ENCODE measurements around the gene CABLES2.

The CABLES2 gene

DNA sequence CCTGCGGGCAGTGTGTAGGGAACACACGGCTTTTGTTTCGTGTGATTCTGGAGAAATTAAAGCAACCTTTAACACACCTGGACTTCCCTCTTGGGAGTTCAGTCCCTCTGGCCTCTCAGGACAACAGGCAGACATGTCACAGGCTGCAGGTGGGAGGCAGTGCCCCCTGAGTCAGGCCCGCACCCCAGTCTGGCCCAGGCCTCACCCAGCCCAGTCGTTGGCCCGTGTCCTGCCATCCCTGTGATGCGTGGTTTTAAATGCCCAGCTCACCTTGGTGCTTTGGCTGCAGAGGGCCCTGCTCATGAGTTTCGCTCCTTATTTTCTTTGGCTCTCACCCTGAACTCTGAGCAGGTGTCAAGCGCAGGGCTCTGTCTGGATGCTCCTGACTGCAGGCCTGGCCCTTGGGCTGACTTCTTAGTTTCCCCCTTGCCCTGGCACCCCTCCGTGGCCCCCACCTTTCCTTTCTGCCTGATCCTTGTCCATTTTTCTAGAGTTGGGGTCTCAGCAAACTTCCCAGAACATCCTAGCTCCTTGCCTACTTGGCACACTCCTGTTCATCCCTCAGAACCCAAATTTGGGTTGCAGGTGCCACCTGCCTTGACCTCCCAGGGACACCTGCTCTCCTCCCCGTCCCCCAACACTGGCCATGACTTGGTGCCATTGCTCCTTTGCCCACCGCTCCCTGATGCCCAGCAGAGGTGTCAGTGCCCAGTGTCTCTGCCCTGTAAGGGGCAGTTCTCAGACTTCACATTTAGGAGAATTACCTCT is 2.2 kb upstream of the CABLES2 start:
- Histone ChIP-seq H3K27me3 (replicated peaks) (no peaks in the 10 kb centered on the region), H3K4me3 (ENCODE audit: low read depth, low read length) (no peak overlapping the region), H3K27ac (no peak overlapping the region), H3K36me3 (replicated peaks) (no peaks in the 10 kb centered on the region)
- TF ChIP-seq, protein P1, sequence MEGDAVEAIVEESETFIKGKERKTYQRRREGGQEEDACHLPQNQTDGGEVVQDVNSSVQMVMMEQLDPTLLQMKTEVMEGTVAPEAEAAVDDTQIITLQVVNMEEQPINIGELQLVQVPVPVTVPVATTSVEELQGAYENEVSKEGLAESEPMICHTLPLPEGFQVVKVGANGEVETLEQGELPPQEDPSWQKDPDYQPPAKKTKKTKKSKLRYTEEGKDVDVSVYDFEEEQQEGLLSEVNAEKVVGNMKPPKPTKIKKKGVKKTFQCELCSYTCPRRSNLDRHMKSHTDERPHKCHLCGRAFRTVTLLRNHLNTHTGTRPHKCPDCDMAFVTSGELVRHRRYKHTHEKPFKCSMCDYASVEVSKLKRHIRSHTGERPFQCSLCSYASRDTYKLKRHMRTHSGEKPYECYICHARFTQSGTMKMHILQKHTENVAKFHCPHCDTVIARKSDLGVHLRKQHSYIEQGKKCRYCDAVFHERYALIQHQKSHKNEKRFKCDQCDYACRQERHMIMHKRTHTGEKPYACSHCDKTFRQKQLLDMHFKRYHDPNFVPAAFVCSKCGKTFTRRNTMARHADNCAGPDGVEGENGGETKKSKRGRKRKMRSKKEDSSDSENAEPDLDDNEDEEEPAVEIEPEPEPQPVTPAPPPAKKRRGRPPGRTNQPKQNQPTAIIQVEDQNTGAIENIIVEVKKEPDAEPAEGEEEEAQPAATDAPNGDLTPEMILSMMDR (IDR thresholded peaks at IDR 0.05; ENCODE audit: low read depth, low read length, missing control alignments), result no peak
- DNase-seq, result no peak
- in situ Hi-C loops (cut with HindIII; ENCODE audit: low pct_ligation_motif_present, low sequenced_read_pairs), result no loop called here

DNA sequence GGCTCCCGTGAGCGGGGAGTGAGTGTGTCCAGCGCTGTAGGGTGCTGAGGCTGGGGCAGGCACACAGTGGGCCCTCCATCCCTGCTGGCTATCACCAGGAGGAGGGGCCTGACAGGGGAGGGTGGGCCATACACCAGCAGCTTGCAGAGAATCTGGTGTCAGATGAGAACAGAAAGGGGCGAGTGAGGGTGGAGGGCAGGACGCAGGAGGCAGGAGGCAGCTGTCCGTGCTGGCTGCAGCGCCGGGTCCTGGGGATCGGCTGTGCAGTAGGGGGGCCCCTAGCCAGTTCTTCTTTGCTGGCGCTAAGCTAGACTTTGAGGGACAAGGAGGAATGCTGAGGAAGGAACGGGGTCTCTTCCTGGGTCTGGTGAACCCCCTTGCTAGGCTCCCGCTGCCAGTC is 1.6 kb upstream of the CABLES2 start:
- in situ Hi-C loops (cut with HindIII; ENCODE audit: low pct_ligation_motif_present, low sequenced_read_pairs), result no loop called here
- H3K36me3 ChIP-seq (replicated peaks), result no peaks in the 10 kb centered on the region
- H3K27ac ChIP-seq, result no peak overlapping the region
- H3K4me3 ChIP-seq (ENCODE audit: low read depth, low read length), result no peak overlapping the region
- no peaks in the 10 kb centered on the region for H3K27me3 ChIP-seq (replicated peaks)
- TF ChIP-seq, protein P1 (IDR thresholded peaks at IDR 0.05; ENCODE audit: low read depth, low read length, missing control alignments), result no peak
- DNase-seq, result no peak

DNA sequence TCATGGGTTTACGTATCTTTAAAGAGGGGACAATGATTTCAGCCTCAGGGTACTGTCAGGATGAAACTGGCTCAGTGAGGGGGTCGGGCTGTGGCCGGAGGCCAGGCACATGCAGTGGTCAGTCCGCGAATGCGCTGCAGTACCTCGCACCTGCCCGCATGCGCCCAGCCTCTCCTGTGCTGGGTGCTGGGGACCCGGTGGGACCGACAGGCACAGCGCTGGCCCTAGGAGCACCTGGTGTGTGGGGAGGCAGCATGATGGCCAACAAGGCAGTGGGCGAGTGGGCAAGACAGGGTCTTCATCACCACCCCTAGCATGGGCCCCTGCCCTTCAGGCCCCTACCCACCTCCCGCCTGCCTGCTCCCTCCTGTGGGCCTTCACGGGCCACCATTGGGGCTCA is 970 bp upstream of the CABLES2 start:
- in situ Hi-C loops (cut with HindIII; ENCODE audit: low pct_ligation_motif_present, low sequenced_read_pairs), result no loop called here
- Histone ChIP-seq H3K36me3 (replicated peaks) (no peaks in the 10 kb centered on the region), H3K27ac (no peak overlapping the region)

DNA sequence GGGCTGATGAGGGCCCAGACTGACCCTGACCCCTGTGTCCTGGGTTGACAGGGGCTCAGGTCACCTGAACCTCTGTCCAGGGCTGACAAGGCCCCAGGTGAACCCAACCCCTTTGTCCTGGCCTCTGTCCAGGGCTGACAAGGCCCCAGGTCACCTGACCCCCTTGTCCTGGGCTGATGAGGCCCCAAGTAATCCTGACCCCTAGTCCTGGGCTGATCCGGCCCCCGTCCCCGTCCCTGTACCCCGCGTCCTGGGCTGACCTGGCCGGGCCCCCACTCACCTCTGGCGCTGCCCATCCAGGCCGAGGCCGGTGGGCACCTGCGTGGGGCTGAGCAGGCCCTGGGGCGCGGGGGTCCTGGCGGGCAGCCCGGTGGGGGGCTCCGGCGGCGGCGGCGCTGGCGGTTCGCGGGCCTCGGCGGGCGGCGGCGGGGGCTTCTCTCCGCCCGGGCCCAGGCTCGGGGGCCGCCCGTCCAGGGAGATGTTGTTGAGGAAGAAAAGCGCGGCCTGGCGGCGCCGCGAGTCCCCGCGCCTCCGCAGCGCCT is 379 bp downstream of the CABLES2 start:
- Histone ChIP-seq H3K36me3 (replicated peaks) (no peaks in the 10 kb centered on the region), H3K4me3 (ENCODE audit: low read depth, low read length) (peak overlapping the region; percentile 60), H3K27ac (no peak overlapping the region), H3K27me3 (replicated peaks) (no peaks in the 10 kb centered on the region)
- no peak for DNase-seq
- TF ChIP-seq, protein P1 (IDR thresholded peaks at IDR 0.05; ENCODE audit: low read depth, low read length, missing control alignments), result no peak
- in situ Hi-C loops (cut with HindIII; ENCODE audit: low pct_ligation_motif_present, low sequenced_read_pairs), result no loop called here

More for the DNA sequence above, 970 bp upstream of the CABLES2 start:
- Histone ChIP-seq H3K4me3 (ENCODE audit: low read depth, low read length) (no peak overlapping the region), H3K27me3 (replicated peaks) (no peaks in the 10 kb centered on the region)
- TF ChIP-seq, protein P1 (IDR thresholded peaks at IDR 0.05; ENCODE audit: low read depth, low read length, missing control alignments), result no peak
- no peak for DNase-seq

DNA sequence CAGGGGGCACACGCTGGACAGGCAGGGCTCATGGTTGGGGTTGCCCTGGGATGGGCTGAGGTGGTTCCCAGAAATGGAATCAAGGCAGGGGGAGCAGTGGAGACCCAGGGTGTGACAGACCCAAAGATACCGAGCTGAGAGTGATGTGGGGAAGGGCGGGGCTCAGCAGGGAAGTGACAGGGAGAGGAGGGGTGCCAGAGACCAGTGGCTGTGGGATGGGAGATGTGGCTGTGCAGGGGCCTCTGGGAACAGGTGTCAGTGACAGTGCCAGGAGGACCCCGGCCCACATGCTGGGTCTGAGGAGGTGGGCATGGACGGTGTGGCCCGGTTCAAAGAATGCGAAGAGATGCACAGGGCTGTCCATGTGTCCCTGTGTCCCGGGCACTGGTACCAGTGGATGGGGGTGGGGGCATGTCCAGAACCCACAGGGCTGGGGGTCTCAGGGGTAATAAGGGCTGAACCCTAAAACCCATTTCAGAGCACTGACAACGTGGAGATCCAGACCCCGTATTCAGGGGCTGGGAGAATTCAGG is 1.0 kb downstream of the CABLES2 start:
- DNase-seq, result no peak
- TF ChIP-seq, protein P1 (IDR thresholded peaks at IDR 0.05; ENCODE audit: low read depth, low read length, missing control alignments), result no peak
- Histone ChIP-seq H3K36me3 (replicated peaks) (no peaks in the 10 kb centered on the region), H3K4me3 (ENCODE audit: low read depth, low read length) (peak overlapping the region; percentile 60), H3K27ac (no peak overlapping the region), H3K27me3 (replicated peaks) (no peaks in the 10 kb centered on the region)
- in situ Hi-C loops (cut with HindIII; ENCODE audit: low pct_ligation_motif_present, low sequenced_read_pairs), result no loop called here
